Measurements from ENCODE around the gene DRGX.

Gene DRGX

GRCh38 chr10:49333192-49333591 lies 62.7 kb downstream of the DRGX start:
- DNase-seq: no peak

- DNase-seq: no peak
Observed at GRCh38 chr10:49332768-49333167, 63.1 kb downstream of the DRGX start.

- DNase-seq: no peak
Observed at GRCh38 chr10:49332333-49332732, 63.6 kb downstream of the DRGX start.

GRCh38 chr10:49331431-49331830 lies 64.5 kb downstream of the DRGX start:
- DNase-seq: no peak

DNA sequence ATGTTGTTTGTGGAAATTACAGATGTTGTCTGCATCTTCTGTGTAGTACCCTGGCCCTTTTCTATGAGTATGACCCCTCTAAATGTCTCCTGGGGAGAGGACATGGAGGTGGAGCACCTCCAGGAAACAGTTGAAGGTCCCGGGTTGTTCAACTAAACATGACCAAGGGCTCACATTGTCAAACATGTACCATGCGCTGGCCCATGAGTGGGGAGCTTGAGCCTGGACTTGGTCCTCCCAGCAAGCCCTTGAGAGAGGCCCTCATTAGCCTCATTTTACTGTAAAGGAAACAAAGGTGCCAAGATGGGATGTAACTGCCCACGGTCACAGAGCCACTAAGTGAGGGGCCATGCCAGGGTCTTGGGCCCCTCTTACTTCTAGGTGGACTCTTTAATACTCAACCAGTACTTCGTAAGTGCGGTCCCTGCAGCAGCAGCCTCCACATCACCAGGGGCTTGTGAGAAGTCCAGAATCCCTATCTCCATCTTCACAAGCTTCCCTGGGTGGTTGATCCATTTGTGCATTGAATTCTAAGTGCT lies 65.7 kb downstream of the DRGX start:
- no peak for DNase-seq

GRCh38 chr10:49329146-49329505 lies 66.8 kb downstream of the DRGX start:
- no peak for DNase-seq

- no peak for DNase-seq
Observed at GRCh38 chr10:49328401-49329145, 67.3 kb downstream of the DRGX start.

DNA sequence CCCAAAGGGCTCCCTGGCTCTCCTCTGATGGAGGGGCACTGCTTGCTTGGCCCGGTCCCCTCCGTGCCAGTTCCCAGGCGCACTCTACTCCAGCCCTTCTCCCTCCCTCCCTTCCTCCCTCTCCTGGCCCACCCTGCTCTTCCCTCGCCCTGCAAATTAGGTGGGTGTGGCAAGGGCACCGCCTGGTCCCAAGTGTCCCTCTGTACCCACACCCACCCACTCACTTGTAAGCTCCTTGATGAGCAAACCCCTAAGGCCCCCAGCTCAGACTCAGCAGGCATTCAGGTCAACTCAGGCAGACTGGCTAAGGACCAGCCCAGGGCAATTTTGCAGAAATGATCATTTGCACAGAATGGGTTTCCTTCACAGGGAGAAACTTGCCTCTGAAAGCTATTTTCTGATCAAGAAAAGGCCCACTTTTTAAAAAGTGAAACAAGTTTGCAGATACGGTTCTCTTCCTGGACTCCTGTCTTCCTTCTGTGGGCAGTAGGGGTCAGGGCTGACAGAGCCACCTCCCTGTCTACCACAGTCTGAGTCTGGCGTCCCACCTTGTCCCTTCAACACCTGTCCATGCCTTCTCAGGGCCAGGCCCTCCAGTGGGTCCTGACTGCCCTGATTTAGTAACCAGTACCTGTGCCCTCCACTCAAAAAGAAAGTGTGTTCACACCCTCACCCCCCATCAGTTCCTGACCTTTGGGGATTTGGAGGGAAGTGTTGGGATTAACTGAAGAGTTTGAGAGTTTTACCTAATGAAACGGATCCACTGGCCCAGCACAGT lies 68.7 kb downstream of the DRGX start:
- DNase-seq: no peak

- DNase-seq: no peak
Observed at GRCh38 chr10:49325916-49326783, 69.7 kb downstream of the DRGX start.

DNA sequence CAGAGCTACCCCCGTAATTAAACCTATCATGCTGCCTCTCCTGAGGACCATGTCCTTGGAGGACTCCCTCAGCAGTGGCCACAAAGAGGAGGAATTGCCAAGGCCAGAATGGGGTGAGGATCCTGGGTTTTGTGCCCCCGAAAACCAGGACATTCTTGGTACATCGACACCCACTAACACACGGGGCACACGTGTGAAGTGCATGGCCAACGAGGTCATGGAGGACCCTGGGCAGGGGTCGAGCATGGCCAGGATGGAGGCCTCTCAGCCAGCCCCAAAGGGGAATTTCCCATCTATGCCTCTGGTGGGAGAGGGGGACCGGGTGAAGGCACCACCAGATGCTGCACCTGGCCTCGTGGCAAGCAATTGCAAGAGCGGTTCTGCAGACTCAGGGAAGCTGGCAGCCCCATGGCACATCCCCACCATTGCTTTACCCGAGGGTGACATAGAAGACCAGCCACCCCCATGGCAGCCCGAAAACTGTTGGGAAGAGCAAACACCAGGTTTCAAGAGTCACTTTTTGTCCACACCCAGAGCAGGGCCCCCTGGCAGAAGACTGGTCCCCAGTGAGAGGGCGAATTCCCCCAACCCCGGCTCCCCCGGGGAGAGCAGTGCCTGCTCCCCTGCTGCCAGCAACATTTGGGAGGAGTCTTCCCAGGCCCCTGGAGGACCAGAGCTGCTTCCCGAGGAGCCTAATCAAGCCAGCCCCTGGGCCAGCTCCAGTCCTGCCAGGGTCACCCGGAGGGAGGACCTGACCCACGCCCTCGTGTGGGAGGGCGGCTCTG lies 70.6 kb downstream of the DRGX start:
- no peak for DNase-seq

DNA sequence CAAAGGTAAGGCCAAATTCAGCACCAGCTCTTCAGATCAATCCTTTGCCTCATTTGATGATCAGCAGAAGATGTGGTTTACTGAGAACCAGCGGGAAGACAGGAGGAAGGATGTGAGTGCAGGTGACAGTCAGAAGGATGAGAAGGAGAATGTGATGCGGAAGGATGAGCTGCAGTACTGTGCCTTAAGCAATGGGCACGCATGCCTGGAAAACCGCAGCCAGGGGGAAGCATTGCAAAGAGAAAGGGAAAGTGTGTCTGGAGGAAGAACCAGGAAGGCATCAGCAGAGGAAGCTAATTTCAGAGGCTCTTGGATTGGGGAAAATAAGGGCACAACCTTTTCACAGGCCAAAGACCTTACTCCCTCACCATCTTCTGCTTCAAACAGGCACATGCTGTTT lies 71.2 kb downstream of the DRGX start:
- DNase-seq: no peak

- no peak for DNase-seq
Observed at GRCh38 chr10:49323896-49324270, 72.0 kb downstream of the DRGX start.

- no peak for DNase-seq
Observed at GRCh38 chr10:49323171-49323895, 72.6 kb downstream of the DRGX start.

GRCh38 chr10:49322371-49323170 lies 73.3 kb downstream of the DRGX start:
- DNase-seq: no peak

DNA sequence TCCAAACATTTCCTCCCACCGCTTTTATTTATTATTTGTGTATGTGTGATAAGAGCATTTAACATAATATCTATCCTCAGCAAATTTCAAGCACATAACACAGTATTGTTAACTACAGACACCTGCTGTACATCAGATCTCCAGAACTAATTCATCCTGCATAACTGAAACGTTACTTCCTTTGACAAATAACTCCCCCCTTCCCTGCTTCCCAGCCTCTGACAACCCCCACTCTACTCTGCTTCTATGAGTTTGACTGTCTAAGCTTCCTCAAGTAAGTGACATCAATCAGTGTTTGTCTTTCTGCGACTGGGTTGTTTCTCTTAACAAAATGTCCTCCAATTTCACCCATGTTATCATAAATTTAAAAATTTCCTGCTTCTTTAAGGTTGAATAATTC lies 74.9 kb downstream of the DRGX start:
- no peak for DNase-seq

- DNase-seq: no peak
Observed at GRCh38 chr10:49320191-49320590, 75.7 kb downstream of the DRGX start.

DNA sequence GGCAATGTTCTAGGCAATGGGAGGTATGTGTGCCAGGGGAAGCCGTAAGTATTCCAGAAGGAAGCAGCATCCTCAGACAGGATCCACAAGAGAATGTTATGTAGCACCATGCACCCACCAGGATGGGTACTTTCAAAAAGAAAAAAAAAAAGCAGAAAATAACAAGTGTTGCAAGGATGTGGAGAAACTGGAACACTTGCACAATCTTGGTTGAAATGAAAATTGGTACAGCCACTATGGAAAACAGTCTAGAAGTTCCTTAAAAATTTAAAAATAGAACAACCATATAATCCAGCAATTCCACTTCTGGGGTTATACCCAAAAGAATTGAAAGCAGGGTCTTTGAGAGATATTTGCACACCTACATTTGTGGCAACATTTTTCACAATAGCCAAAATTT lies 76.7 kb downstream of the DRGX start:
- no peak for DNase-seq

- no peak for DNase-seq
Observed at GRCh38 chr10:49318755-49319154, 77.1 kb downstream of the DRGX start.

- no peak for DNase-seq
Observed at GRCh38 chr10:49318028-49318427, 77.9 kb downstream of the DRGX start.

DNA sequence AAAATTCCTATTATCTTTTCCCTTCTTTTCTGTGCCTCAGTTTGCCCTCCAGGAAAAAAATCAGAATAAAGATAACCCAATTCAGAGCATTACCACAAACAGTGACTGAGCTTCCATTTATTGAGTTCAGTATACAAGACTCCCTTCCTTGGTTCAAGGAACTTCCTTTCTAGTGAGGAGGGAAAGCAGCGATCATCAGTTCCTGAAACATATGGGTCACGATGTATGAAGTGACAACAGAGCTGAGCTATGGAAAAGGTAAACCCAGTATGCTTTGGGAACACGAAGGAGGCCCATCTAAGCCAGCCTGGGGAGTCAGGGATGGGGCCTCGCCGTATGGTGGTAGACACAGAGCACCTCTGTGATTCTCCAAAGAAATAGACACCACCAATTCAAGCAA lies 81.1 kb downstream of the DRGX start:
- DNase-seq: no peak
